ENCODE data around the gene APIP. TPM values are rescaled to one million over a fixed set of nuclear protein-coding genes. Genes with fewer than 3 reads are reported as not detected.

Gene APIP
- total RNA-seq, 4 donors from 2014 or later, result 16.3 to 31.5 (median 23.2) TPM

GRCh38 chr11:34860034-34860433, 56.1 kb downstream of the APIP start:
- H3K4me3 ChIP-seq, result no peak overlapping the region

GRCh38 chr11:34859496-34859895, 56.7 kb downstream of the APIP start:
- H3K27me3 ChIP-seq, result no peaks in the 10 kb centered on the region
- H3K4me1 ChIP-seq, result no peaks in the 10 kb centered on the region
- no peaks in the 10 kb centered on the region for H3K36me3 ChIP-seq
- TF ChIP-seq EP300 (IDR thresholded peaks at IDR 0.05) (no peak), POLR2A (IDR thresholded peaks at IDR 0.05) (no peak), CTCF (IDR thresholded peaks at IDR 0.05) (no peak)
- 77 to 82% methylated on average over 2 of the region's 2 CpGs for WGBS, 2 donors
- DNase-seq (ENCODE audit: low spot score in 2 of 2), result no peak
- H3K4me3 ChIP-seq, result no peak overlapping the region
- H3K27ac ChIP-seq, result no peak overlapping the region
- no peaks in the 10 kb centered on the region for H3K9me3 ChIP-seq

More at GRCh38 chr11:34860034-34860433, 56.1 kb downstream of the APIP start:
- Histone ChIP-seq H3K36me3 (no peaks in the 10 kb centered on the region), H3K9me3 (no peaks in the 10 kb centered on the region), H3K4me1 (no peaks in the 10 kb centered on the region), H3K27ac (no peak overlapping the region), H3K27me3 (no peaks in the 10 kb centered on the region)
- 66 to 79% methylated on average over 4 of the region's 4 CpGs for WGBS, 2 donors
- TF ChIP-seq CTCF (IDR thresholded peaks at IDR 0.05) (no peak), POLR2A (IDR thresholded peaks at IDR 0.05) (no peak), EP300 (IDR thresholded peaks at IDR 0.05) (no peak)
- DNase-seq (ENCODE audit: low spot score in 2 of 2), result no peak

- no peak overlapping the region for H3K27ac ChIP-seq
- TF ChIP-seq EP300 (IDR thresholded peaks at IDR 0.05) (no peak), POLR2A (IDR thresholded peaks at IDR 0.05) (no peak), CTCF (IDR thresholded peaks at IDR 0.05) (no peak)
- no peaks in the 10 kb centered on the region for H3K27me3 ChIP-seq
- DNase-seq (ENCODE audit: low spot score in 2 of 2), result no peak
- WGBS, 2 donors, result 66 to 90% methylated on average over 2 of the region's 2 CpGs
- H3K36me3 ChIP-seq, result no peaks in the 10 kb centered on the region
- H3K4me3 ChIP-seq, result no peak overlapping the region
- no peaks in the 10 kb centered on the region for H3K9me3 ChIP-seq
- H3K4me1 ChIP-seq, result no peaks in the 10 kb centered on the region
These were observed 58.7 kb downstream of the APIP start for GRCh38 chr11:34857463-34857862.

- H3K36me3 ChIP-seq, result no peaks in the 10 kb centered on the region
- whole genome bisulfite sequencing, 2 donors, result 67 to 69% methylated on average over 1 of the region's 1 CpG
- H3K4me1 ChIP-seq, result no peaks in the 10 kb centered on the region
- no peaks in the 10 kb centered on the region for H3K27me3 ChIP-seq
- H3K4me3 ChIP-seq, result no peak overlapping the region
- no peak for DNase-seq (ENCODE audit: low spot score in 2 of 2)
- no peaks in the 10 kb centered on the region for H3K9me3 ChIP-seq
- H3K27ac ChIP-seq, result no peak overlapping the region
- no peak for TF ChIP-seq POLR2A (IDR thresholded peaks at IDR 0.05)
- TF ChIP-seq CTCF (IDR thresholded peaks at IDR 0.05), result no peak
- TF ChIP-seq EP300 (IDR thresholded peaks at IDR 0.05), result no peak
These were observed 59.9 kb downstream of the APIP start for GRCh38 chr11:34856251-34856650.

GRCh38 chr11:34855754-34856095, 60.5 kb downstream of the APIP start:
- no peak for DNase-seq (ENCODE audit: low spot score in 2 of 2)
- Histone ChIP-seq H3K4me1 (no peaks in the 10 kb centered on the region), H3K27ac (no peak overlapping the region), H3K9me3 (no peaks in the 10 kb centered on the region), H3K4me3 (no peak overlapping the region), H3K36me3 (no peaks in the 10 kb centered on the region), H3K27me3 (no peaks in the 10 kb centered on the region)
- no peak for TF ChIP-seq CTCF (IDR thresholded peaks at IDR 0.05)
- WGBS, 2 donors, result 38 to 70% methylated on average over 3 of the region's 3 CpGs

Data from tibial nerve (tissue), 4 donors.